Erythroblast (primary cell): ENCODE data around the gene DEGS2.

Experiments used
- GATA1 ChIP-seq: IDR thresholded peaks from 2 replicates; pipeline ENCODE4 v1.6.1; 2011; ENCODE audit warnings: low read depth, mild to moderate bottlenecking, control low read depth, low read length, moderate library complexity
- POLR2A ChIP-seq: IDR thresholded peaks from 2 replicates; pipeline ENCODE4 v1.6.1; 2011; ENCODE audit warnings: mild to moderate bottlenecking, low read length

DNA sequence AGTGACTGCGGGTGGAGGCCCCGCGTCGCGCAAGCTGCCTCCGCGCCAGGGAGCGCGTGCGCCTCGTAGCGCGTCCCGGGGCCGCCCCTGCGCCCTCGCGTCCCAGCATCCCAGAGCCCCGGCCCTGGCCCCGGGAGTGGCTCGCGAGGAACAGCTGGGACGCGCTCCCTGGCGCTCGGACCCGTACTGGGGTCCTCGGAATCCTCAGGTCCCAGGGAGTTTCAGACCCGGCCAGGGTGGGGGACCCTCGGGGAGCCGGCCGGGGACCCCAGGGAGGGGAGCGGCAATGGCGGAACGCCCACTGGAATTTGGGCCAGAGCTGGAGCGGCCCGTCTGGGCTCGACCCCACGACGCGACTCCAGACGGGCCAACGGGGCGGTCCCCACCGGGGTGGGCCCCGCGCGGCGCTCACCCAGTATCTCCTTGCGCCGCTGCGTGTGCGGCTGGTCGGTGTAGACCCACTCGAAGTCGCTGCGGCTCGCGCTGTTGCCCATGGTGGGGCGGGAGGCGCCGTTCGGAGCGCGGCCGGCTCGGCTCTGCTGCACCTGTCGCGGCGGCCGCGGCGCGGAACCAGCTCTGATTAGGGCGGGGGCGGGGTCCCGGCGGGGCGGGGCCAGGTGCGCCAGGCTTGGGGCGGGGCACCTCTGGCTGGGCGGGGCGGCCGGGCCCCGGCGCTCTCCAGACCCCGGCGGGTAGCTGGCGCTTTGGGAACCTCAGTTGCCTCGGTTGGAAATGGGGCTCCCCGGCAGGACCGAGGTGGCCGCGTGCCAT lies at the start of gene DEGS2:
- no peak for TF ChIP-seq POLR2A
- no peak for TF ChIP-seq GATA1
